Subcutaneous adipose tissue (tissue), 4 donors: ENCODE results near the gene NUDT7. TPM values are rescaled to one million over a fixed set of nuclear protein-coding genes. Genes with fewer than 3 reads are reported as not detected.

Experiments used
- CTCF ChIP-seq: fragments of 450-650 bp; IDR thresholded peaks from one replicate; pipeline ENCODE4 v1.5.1; 2016; ENCODE audit warnings: low read depth, mild to moderate bottlenecking, control low read depth, antibody characterized with exemption, moderate library complexity
- total RNA-seq, 4 donors: library from RNA; depleted of rRNA; stranded (reverse); fragments of >200 nt; gene quantifications; one replicate each; pipeline ENCODE4 v1.1.0, GENCODE V29; 2016

The NUDT7 gene
- total RNA-seq, 4 donors from 2014 or later, result 14.3 to 43.0 (median 17.5) TPM

- no peak for TF ChIP-seq CTCF
Measured at GRCh38 chr16:77785373-77785764, 63.1 kb downstream of the NUDT7 start.

- no peak for TF ChIP-seq CTCF
Measured at GRCh38 chr16:77786186-77786847, 64.0 kb downstream of the NUDT7 start.

GRCh38 chr16:77787452-77787851 is 65.1 kb downstream of the NUDT7 start:
- TF ChIP-seq CTCF, result no peak

- no peak for TF ChIP-seq CTCF
Measured at GRCh38 chr16:77788181-77789084, 66.1 kb downstream of the NUDT7 start, which contains the start of gene VAT1L. Gene VAT1L, plus strand, starts transcription at chr16:77788564. Its CDS starts 119 bp downstream, at chr16:77788683.

- no peak for TF ChIP-seq CTCF
Measured at GRCh38 chr16:77789085-77790008, 67.0 kb downstream of the NUDT7 start.

DNA sequence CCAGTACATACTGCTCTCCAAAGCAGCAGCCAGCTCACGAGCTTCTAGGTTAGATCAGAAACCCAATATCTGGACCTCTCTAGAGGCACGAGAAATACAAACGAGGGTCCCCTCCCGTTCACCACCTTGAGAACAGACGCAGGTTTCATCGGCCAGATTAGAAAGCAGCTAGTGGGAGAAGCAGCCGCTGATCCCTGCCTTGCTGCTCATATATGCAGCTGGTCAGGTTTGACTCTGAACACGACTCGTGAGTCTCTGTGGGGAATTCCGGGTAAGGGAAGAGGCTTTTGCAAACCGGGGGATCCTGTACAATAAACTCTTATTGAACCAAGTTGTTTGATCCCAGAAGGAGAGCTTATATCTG is 67.7 kb downstream of the NUDT7 start:
- TF ChIP-seq CTCF, result no peak
